ENCODE results near the gene RNF13.

The RNF13 gene

DNA sequence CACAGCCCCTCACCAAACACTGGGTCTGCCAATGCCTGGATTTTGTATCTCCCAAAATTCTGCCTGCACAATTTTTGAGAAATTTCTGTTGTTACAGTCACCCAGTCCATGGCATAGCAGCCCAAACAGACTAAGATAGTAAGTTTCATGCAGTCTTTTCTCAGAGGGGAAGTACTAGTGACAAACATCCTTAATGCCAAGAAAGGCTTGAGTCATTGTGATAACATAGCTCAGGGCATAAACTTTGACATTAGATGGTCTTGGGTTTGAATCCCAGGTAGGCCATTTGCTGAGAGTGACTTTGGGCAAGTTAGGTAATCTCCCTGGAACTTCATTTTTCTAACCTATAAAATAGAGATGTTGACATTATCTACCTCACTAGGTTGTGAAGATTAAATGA lies 193.8 kb downstream of the RNF13 start:
- DNase-seq, result no peak
